Measurements from ENCODE around the gene USP4.

The USP4 gene

DNA sequence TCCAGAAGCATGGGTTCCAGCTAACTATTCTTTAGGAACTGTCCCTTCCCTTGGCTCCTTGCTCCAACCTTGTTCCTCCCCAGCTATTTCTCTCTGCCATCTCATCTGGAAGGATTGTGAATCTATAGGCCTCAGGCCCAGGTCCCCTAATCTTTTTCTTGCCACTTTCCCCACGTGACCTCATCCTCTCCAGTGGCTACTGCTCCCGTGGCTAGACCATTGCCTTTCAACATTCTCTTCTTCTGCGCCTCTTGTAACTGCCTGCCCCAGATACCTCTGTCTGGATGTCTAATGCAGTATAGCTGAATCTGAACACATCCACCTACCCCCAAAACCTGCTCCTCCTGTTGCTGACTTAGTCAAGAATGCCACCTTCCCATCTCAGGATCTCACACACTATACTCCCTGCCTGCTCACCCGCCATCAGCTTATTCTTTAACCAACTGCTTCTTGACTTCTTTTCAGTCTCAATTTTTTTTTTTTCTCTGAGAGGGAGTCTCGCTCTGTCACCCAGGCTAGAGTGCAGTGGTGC lies 13.1 kb upstream of the USP4 start:
- no peaks in the 10 kb centered on the region for H3K9me3 ChIP-seq (ENCODE audit: control insufficient read depth, insufficient read depth, low read length)
- no peaks in the 10 kb centered on the region for H3K27me3 ChIP-seq (ENCODE audit: control insufficient read depth, low read length)
- peaks cover 10% of the 10 kb centered on the region for H3F3A ChIP-seq (ENCODE audit: control insufficient read depth, insufficient read depth)
- peak overlapping the region; percentile 40; the same call in 1 of the 2 replicates for H3K4me2 ChIP-seq (ENCODE audit: low read length)
- no peak for TF ChIP-seq EZH2phosphoT487 (IDR thresholded peaks at IDR 0.05; ENCODE audit: borderline replicate concordance, low read length)
- TF ChIP-seq, protein P1, sequence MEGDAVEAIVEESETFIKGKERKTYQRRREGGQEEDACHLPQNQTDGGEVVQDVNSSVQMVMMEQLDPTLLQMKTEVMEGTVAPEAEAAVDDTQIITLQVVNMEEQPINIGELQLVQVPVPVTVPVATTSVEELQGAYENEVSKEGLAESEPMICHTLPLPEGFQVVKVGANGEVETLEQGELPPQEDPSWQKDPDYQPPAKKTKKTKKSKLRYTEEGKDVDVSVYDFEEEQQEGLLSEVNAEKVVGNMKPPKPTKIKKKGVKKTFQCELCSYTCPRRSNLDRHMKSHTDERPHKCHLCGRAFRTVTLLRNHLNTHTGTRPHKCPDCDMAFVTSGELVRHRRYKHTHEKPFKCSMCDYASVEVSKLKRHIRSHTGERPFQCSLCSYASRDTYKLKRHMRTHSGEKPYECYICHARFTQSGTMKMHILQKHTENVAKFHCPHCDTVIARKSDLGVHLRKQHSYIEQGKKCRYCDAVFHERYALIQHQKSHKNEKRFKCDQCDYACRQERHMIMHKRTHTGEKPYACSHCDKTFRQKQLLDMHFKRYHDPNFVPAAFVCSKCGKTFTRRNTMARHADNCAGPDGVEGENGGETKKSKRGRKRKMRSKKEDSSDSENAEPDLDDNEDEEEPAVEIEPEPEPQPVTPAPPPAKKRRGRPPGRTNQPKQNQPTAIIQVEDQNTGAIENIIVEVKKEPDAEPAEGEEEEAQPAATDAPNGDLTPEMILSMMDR (IDR thresholded peaks at IDR 0.05; ENCODE audit: low read depth, low read length, poor library complexity, severe bottlenecking): no peak
- no peak overlapping the region for H3K4me3 ChIP-seq (ENCODE audit: low read length)
- H3K9me2 ChIP-seq (replicated peaks; ENCODE audit: control insufficient read depth, low read length): no peaks in the 10 kb centered on the region
- peaks cover 48% of the 10 kb centered on the region for H3K4me1 ChIP-seq (ENCODE audit: control insufficient read depth, low read length)
- H3K27ac ChIP-seq (ENCODE audit: low read depth, low read length): no peak overlapping the region
- H3K79me2 ChIP-seq (ENCODE audit: control insufficient read depth, low read length): peaks cover 16% of the 10 kb centered on the region
- H4K20me1 ChIP-seq (ENCODE audit: control insufficient read depth, insufficient read depth, low read depth, low read length): 0 out of 2 replicates have a peak, but pooled peaks cover 2% of the 10 kb centered on the region
- H3K36me3 ChIP-seq (ENCODE audit: control insufficient read depth, low read length): peaks cover 20% of the 10 kb centered on the region

DNA sequence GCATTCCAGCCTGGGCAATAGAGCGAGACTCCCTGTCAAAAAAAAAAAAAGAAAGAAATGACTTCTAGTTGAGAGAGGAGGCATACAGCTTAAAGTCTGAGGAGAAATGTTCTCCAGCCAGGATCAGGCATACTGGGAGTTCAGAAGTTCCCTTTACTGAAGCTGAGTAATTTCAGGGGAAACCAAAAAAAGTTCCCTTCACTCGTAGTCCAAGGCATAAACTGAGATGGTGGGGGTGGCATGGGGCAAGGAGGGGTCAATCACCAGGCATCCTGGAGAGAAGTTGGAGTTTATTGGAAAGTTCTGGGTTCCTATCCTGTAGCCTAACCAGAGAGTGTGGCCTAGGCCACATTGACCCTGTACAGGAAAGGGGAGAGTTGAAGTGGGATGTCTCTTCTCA lies 12.4 kb upstream of the USP4 start:
- peak overlapping the region; percentile 40 for H3K4me2 ChIP-seq (ENCODE audit: low read length)
- peaks cover 9% of the 10 kb centered on the region for H3K79me2 ChIP-seq (ENCODE audit: control insufficient read depth, low read length)
- no peaks in the 10 kb centered on the region for H3K9me3 ChIP-seq (ENCODE audit: control insufficient read depth, insufficient read depth, low read length)
- H3K4me1 ChIP-seq (ENCODE audit: control insufficient read depth, low read length): peaks cover 43% of the 10 kb centered on the region
- no peaks in the 10 kb centered on the region for H4K20me1 ChIP-seq (ENCODE audit: control insufficient read depth, insufficient read depth, low read depth, low read length)
- peaks cover 14% of the 10 kb centered on the region for H3K36me3 ChIP-seq (ENCODE audit: control insufficient read depth, low read length)
- no peak for TF ChIP-seq EZH2phosphoT487 (IDR thresholded peaks at IDR 0.05; ENCODE audit: borderline replicate concordance, low read length)
- TF ChIP-seq, protein P1 (IDR thresholded peaks at IDR 0.05; ENCODE audit: low read depth, low read length, poor library complexity, severe bottlenecking): no peak
- no peaks in the 10 kb centered on the region for H3K9me2 ChIP-seq (replicated peaks; ENCODE audit: control insufficient read depth, low read length)
- no peaks in the 10 kb centered on the region for H3K27me3 ChIP-seq (ENCODE audit: control insufficient read depth, low read length)
- peaks cover 10% of the 10 kb centered on the region for H3F3A ChIP-seq (ENCODE audit: control insufficient read depth, insufficient read depth)
- H3K27ac ChIP-seq (ENCODE audit: low read depth, low read length): no peak overlapping the region
- no peak overlapping the region for H3K4me3 ChIP-seq (ENCODE audit: low read length)

DNA sequence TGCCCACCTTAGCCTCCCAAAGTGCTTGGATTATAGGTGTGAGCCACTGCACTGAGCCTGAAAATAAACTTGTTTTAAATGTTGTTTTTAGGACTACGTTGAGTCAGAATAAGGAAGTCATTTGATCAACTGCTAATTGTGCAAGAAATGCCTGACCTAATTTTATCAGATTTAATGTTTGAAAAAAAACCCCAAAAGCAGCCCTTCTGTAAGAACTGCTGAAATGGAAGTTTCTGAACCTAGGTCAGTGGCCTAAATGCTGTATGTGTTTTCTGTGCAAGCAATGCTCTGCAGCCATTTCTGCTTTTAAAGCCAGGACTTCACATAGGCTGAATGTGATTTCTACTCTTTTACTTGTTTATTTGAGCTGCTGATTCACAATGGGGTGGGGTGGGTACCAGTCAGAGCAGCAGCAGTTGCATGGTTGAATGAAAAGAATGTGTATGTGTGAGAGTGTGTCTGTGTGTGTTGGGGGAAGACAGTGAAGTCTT lies 11.7 kb upstream of the USP4 start:
- Histone ChIP-seq H3K4me3 (ENCODE audit: low read length) (no peak overlapping the region; the same call in 1 of the 2 replicates), H3K27me3 (ENCODE audit: control insufficient read depth, low read length) (no peaks in the 10 kb centered on the region), H3K4me2 (ENCODE audit: low read length) (peak overlapping the region; percentile 40), H3F3A (ENCODE audit: control insufficient read depth, insufficient read depth) (peaks cover 14% of the 10 kb centered on the region), H3K4me1 (ENCODE audit: control insufficient read depth, low read length) (peaks cover 44% of the 10 kb centered on the region), H3K79me2 (ENCODE audit: control insufficient read depth, low read length) (peaks cover 5% of the 10 kb centered on the region; the same call in 1 of the 2 replicates), H3K9me2 (replicated peaks; ENCODE audit: control insufficient read depth, low read length) (no peaks in the 10 kb centered on the region), H3K27ac (ENCODE audit: low read depth, low read length) (peak overlapping the region; percentile 25), H3K9me3 (ENCODE audit: control insufficient read depth, insufficient read depth, low read length) (no peaks in the 10 kb centered on the region), H4K20me1 (ENCODE audit: control insufficient read depth, insufficient read depth, low read depth, low read length) (no peaks in the 10 kb centered on the region), H3K36me3 (ENCODE audit: control insufficient read depth, low read length) (peaks cover 8% of the 10 kb centered on the region)
- TF ChIP-seq EZH2phosphoT487 (IDR thresholded peaks at IDR 0.05; ENCODE audit: borderline replicate concordance, low read length): no peak
- TF ChIP-seq, protein P1 (IDR thresholded peaks at IDR 0.05; ENCODE audit: low read depth, low read length, poor library complexity, severe bottlenecking): no peak
